GM12878 (cell line): Measurements from ENCODE around the gene PTEN.

Experiments used
- CREM ChIP-seq: IDR thresholded peaks from 2 replicates; pipeline ENCODE4 v1.6.1; 2014; ENCODE audit warnings: antibody characterized with exemption, low read depth
- CTCF ChIP-seq, 3 experiments: IDR thresholded peaks in 2 of 3; conservative IDR thresholded peaks in 1 of 3; 2 replicates each; pipeline ENCODE4 v1.5.1; 2011; ENCODE audit warnings: low read depth in 3 of 3, low read length in 3 of 3, mild to moderate bottlenecking in 3 of 3, control low read depth in 2 of 3, moderate library complexity in 2 of 3, inconsistent platforms in 1 of 3, mixed read lengths in 1 of 3; ENCODE audit not compliant: control insufficient read depth in 2 of 3, insufficient read depth in 1 of 3; ENCODE audit errors: extremely low read depth in 1 of 3
- POLR2A ChIP-seq: IDR thresholded peaks from 2 replicates; pipeline ENCODE4 v1.6.1; 2011; ENCODE audit warnings: low read depth, mild to moderate bottlenecking, low read length
- RAD51 ChIP-seq: fragments of 450-650 bp; IDR thresholded peaks from 2 replicates; pipeline ENCODE4 v1.6.1; 2016; ENCODE audit warnings: moderate library complexity, mild to moderate bottlenecking, inconsistent platforms
- SRF ChIP-seq, 2 experiments: IDR thresholded peaks; 2 replicates each; pipeline ENCODE4 v1.6.1; 2011; ENCODE audit warnings: low read depth in 2 of 2, low read length in 2 of 2, mild to moderate bottlenecking in 1 of 2, moderate library complexity in 1 of 2
- TAF1 ChIP-seq: IDR thresholded peaks from 2 replicates; pipeline ENCODE4 v1.6.1; 2011; ENCODE audit warnings: mild to moderate bottlenecking, low read depth, low read length, borderline replicate concordance
- TBL1XR1 ChIP-seq: IDR thresholded peaks from 2 replicates; pipeline ENCODE4 v1.6.1; 2012; ENCODE audit warnings: low read depth, low read length, improper control_type of control experiment

- TF ChIP-seq CREM (no peak), CTCF (IDR thresholded peaks at IDR 0.05 in 2 of 3, conservative IDR thresholded peaks at IDR 0.05 in 1 of 3; ENCODE audit: control insufficient read depth in 2 of 3, extremely low read depth in 1 of 3, insufficient read depth in 1 of 3, low read depth in 3 of 3, low read length in 3 of 3) (peak; percentile 58 to 74 (median 67); a peak in 5 of 6 replicates), SRF (IDR thresholded peaks at IDR 0.05; ENCODE audit: low read depth in 2 of 2, low read length in 2 of 2) (no peak), TBL1XR1 (no peak), RAD51 (no peak), POLR2A (no peak), TAF1 (no peak)
These were observed 12.7 kb upstream of the PTEN start for GRCh38 chr10:87850742-87851205.
